K562 (cell line): ENCODE data around the gene SAPCD1. TPM values are rescaled to one million over a fixed set of nuclear protein-coding genes. Genes with fewer than 3 reads are reported as not detected.
A peak's percentile ranks its signal among the peaks of the same experiment; 100 is the strongest.

ENCODE experiments used
- polyA plus RNA-seq, 8 experiments: library from polyadenylated mRNA; depleted of rRNA in 4 of 8; stranded (reverse) in 5 of 8; unstranded in 3 of 8; fragments of >200 nt; fragmentation: Nextera tagmentation in 2 of 8; fragmentation: Illumina TruSeq in 1 of 8; extraction: Ambion mirVana in 2 of 8; extraction: Trizol in 1 of 8; gene quantifications; 2 replicates each; pipeline versions ENCODE4 v1.2.1 to v1.2.3, GENCODE V29; 2011 to 2014; ENCODE audit warnings: inconsistent platforms in 1 of 8, missing spikeins in 1 of 8
- total RNA-seq, 7 experiments: library from RNA; depleted of rRNA in 6 of 7; stranded (reverse); fragments of >200 nt in 6 of 7; fragmentation: Illumina TruSeq in 2 of 7; extraction: Trizol in 2 of 7; gene quantifications; 2 replicates each; pipeline versions ENCODE4 v1.2.1 to v1.2.3, GENCODE V29; 2011 to 2021; ENCODE audit warnings: low replicate concordance in 1 of 7
- TF ChIP-seq, protein P1 (sequence below): fragments of 200-600 bp; sonication (generic); IDR thresholded peaks from one replicate; pipeline ENCODE4 v1.6.1; 2012; ENCODE audit warnings: mild to moderate bottlenecking, low read depth, low read length, inconsistent platforms
- TF ChIP-seq, protein P2 (sequence below): fragments of 450-650 bp; IDR thresholded peaks from 2 replicates; pipeline ENCODE4 v1.6.1; 2018; ENCODE audit warnings: mild to moderate bottlenecking, low read depth; ENCODE audit not compliant: partially characterized antibody
- TF ChIP-seq, protein P3 (sequence below): fragments of 200-800 bp; sonication (Bioruptor generic); IDR thresholded peaks from 2 replicates; pipeline ENCODE4 v1.6.1; 2016; ENCODE audit warnings: missing genetic modification characterization, missing compliant biosample characterization

SAPCD1 gene
- total and polyA plus RNA-seq, 9 of the 15 experiments (the other 6 are each of a cell fraction or from before 2014, with no cell fraction given): 2.6 to 30.2 (median 7.4) TPM

DNA sequence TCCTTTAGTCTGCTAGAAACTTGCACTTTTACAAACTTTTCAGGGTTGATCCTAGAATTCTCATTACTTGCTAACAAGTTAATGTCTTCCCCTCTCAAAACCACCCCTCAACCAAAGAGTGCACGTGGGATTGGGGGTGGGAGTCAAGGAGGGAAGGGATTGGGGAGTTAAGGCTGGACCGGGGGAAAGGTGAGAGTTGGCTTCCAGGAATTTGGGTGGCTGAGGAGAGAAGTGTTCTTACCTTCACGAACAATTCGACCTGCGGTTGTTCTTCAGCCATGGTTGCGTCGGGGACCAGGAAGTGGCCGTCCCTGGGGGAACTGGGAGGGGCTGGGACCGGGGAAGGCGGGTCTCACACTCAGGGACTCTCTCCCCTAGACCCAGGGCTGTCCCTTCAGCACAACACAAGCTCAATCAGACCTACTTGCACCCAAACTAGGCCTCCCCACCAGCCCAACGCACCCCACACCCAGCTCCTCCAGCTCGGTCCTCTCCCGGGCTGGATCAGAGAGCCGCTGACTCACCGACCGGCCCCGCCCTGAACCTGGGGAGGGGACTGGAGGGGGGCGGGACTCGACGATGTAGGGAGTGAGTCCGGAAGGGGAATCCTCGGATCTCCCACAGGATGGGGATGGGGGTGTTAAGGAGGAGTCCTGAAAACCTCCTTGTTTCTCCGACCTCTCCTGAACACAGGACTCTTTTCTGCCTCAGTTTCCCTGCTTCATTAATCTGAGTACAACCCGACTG is 26.3 kb upstream of the SAPCD1 start, which contains the start of gene CLIC1 (continued):
- TF ChIP-seq, protein P1, sequence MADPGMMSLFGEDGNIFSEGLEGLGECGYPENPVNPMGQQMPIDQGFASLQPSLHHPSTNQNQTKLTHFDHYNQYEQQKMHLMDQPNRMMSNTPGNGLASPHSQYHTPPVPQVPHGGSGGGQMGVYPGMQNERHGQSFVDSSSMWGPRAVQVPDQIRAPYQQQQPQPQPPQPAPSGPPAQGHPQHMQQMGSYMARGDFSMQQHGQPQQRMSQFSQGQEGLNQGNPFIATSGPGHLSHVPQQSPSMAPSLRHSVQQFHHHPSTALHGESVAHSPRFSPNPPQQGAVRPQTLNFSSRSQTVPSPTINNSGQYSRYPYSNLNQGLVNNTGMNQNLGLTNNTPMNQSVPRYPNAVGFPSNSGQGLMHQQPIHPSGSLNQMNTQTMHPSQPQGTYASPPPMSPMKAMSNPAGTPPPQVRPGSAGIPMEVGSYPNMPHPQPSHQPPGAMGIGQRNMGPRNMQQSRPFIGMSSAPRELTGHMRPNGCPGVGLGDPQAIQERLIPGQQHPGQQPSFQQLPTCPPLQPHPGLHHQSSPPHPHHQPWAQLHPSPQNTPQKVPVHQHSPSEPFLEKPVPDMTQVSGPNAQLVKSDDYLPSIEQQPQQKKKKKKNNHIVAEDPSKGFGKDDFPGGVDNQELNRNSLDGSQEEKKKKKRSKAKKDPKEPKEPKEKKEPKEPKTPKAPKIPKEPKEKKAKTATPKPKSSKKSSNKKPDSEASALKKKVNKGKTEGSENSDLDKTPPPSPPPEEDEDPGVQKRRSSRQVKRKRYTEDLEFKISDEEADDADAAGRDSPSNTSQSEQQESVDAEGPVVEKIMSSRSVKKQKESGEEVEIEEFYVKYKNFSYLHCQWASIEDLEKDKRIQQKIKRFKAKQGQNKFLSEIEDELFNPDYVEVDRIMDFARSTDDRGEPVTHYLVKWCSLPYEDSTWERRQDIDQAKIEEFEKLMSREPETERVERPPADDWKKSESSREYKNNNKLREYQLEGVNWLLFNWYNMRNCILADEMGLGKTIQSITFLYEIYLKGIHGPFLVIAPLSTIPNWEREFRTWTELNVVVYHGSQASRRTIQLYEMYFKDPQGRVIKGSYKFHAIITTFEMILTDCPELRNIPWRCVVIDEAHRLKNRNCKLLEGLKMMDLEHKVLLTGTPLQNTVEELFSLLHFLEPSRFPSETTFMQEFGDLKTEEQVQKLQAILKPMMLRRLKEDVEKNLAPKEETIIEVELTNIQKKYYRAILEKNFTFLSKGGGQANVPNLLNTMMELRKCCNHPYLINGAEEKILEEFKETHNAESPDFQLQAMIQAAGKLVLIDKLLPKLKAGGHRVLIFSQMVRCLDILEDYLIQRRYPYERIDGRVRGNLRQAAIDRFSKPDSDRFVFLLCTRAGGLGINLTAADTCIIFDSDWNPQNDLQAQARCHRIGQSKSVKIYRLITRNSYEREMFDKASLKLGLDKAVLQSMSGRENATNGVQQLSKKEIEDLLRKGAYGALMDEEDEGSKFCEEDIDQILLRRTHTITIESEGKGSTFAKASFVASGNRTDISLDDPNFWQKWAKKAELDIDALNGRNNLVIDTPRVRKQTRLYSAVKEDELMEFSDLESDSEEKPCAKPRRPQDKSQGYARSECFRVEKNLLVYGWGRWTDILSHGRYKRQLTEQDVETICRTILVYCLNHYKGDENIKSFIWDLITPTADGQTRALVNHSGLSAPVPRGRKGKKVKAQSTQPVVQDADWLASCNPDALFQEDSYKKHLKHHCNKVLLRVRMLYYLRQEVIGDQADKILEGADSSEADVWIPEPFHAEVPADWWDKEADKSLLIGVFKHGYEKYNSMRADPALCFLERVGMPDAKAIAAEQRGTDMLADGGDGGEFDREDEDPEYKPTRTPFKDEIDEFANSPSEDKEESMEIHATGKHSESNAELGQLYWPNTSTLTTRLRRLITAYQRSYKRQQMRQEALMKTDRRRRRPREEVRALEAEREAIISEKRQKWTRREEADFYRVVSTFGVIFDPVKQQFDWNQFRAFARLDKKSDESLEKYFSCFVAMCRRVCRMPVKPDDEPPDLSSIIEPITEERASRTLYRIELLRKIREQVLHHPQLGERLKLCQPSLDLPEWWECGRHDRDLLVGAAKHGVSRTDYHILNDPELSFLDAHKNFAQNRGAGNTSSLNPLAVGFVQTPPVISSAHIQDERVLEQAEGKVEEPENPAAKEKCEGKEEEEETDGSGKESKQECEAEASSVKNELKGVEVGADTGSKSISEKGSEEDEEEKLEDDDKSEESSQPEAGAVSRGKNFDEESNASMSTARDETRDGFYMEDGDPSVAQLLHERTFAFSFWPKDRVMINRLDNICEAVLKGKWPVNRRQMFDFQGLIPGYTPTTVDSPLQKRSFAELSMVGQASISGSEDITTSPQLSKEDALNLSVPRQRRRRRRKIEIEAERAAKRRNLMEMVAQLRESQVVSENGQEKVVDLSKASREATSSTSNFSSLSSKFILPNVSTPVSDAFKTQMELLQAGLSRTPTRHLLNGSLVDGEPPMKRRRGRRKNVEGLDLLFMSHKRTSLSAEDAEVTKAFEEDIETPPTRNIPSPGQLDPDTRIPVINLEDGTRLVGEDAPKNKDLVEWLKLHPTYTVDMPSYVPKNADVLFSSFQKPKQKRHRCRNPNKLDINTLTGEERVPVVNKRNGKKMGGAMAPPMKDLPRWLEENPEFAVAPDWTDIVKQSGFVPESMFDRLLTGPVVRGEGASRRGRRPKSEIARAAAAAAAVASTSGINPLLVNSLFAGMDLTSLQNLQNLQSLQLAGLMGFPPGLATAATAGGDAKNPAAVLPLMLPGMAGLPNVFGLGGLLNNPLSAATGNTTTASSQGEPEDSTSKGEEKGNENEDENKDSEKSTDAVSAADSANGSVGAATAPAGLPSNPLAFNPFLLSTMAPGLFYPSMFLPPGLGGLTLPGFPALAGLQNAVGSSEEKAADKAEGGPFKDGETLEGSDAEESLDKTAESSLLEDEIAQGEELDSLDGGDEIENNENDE: peak; percentile 36
- TF ChIP-seq, protein P2, sequence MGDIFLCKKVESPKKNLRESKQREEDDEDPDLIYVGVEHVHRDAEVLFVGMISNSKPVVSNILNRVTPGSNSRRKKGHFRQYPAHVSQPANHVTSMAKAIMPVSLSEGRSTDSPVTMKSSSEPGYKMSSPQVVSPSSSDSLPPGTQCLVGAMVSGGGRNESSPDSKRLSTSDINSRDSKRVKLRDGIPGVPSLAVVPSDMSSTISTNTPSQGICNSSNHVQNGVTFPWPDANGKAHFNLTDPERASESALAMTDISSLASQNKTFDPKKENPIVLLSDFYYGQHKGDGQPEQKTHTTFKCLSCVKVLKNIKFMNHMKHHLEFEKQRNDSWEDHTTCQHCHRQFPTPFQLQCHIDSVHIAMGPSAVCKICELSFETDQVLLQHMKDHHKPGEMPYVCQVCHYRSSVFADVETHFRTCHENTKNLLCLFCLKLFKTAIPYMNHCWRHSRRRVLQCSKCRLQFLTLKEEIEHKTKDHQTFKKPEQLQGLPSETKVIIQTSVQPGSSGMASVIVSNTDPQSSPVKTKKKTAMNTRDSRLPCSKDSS: no peak
- TF ChIP-seq, protein P3, sequence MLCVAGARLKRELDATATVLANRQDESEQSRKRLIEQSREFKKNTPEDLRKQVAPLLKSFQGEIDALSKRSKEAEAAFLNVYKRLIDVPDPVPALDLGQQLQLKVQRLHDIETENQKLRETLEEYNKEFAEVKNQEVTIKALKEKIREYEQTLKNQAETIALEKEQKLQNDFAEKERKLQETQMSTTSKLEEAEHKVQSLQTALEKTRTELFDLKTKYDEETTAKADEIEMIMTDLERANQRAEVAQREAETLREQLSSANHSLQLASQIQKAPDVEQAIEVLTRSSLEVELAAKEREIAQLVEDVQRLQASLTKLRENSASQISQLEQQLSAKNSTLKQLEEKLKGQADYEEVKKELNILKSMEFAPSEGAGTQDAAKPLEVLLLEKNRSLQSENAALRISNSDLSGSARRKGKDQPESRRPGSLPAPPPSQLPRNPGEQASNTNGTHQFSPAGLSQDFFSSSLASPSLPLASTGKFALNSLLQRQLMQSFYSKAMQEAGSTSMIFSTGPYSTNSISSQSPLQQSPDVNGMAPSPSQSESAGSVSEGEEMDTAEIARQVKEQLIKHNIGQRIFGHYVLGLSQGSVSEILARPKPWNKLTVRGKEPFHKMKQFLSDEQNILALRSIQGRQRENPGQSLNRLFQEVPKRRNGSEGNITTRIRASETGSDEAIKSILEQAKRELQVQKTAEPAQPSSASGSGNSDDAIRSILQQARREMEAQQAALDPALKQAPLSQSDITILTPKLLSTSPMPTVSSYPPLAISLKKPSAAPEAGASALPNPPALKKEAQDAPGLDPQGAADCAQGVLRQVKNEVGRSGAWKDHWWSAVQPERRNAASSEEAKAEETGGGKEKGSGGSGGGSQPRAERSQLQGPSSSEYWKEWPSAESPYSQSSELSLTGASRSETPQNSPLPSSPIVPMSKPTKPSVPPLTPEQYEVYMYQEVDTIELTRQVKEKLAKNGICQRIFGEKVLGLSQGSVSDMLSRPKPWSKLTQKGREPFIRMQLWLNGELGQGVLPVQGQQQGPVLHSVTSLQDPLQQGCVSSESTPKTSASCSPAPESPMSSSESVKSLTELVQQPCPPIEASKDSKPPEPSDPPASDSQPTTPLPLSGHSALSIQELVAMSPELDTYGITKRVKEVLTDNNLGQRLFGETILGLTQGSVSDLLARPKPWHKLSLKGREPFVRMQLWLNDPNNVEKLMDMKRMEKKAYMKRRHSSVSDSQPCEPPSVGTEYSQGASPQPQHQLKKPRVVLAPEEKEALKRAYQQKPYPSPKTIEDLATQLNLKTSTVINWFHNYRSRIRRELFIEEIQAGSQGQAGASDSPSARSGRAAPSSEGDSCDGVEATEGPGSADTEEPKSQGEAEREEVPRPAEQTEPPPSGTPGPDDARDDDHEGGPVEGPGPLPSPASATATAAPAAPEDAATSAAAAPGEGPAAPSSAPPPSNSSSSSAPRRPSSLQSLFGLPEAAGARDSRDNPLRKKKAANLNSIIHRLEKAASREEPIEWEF (CRISPR knock-in tag): no peak
